Right atrium auricular region (tissue), 2 donors: ENCODE data around the gene FRMD7. TPM values are rescaled to one million over a fixed set of nuclear protein-coding genes. Genes with fewer than 3 reads are reported as not detected.

Experiments used
- DNase-seq: peaks from one replicate; pipeline ENCODE4 v3.0.0-alpha.2; 2019; ENCODE audit warnings: low spot score
- H3K27ac ChIP-seq, 2 donors: fragments of 200-600 bp; sonication (generic); 1 replicate in 1 of 2; 2 replicates in 1 of 2; pipeline ENCODE4 v1.5.1; 2016 to 2019
- H3K27me3 ChIP-seq, 2 donors: fragments of 200-600 bp; sonication (generic); one replicate each; pipeline versions ENCODE4 v1.5.1 to v1.6.0; 2017 to 2019
- H3K36me3 ChIP-seq: fragments of 200-600 bp; sonication (generic); one replicate; pipeline ENCODE4 v1.5.1; 2016
- H3K4me1 ChIP-seq, 2 donors: fragments of 200-600 bp; sonication (generic); one replicate each; pipeline versions ENCODE4 v1.5.1 to v1.6.0; 2017 to 2019
- H3K4me3 ChIP-seq, 2 donors: fragments of 200-600 bp; sonication (generic); 1 replicate in 1 of 2; 2 replicates in 1 of 2; pipeline ENCODE4 v1.5.1; 2017 to 2019; ENCODE audit warnings: mild to moderate bottlenecking in 1 of 2, moderate library complexity in 1 of 2
- H3K9me3 ChIP-seq, 2 donors: fragments of 200-600 bp; sonication (generic); one replicate each; pipeline ENCODE4 v1.5.1; 2019
- CTCF ChIP-seq, 2 donors: fragments of 200-600 bp; sonication (generic); IDR thresholded peaks; one replicate each; pipeline ENCODE4 v1.5.1; 2019; ENCODE audit warnings: antibody characterized with exemption in 2 of 2
- total RNA-seq, 2 donors: library from RNA; depleted of rRNA; stranded (reverse); fragments of >200 nt; gene quantifications; one replicate each; pipeline ENCODE4 v1.1.0, GENCODE V29; 2016

FRMD7 gene
- total RNA-seq, 2 donors from 2014 or later: not detected

- no peaks in the 10 kb centered on the region for H3K27me3 ChIP-seq
- no peak for DNase-seq
- H3K36me3 ChIP-seq: no peaks in the 10 kb centered on the region
- H3K9me3 ChIP-seq: no peaks in the 10 kb centered on the region
- no peak overlapping the region for H3K27ac ChIP-seq
- TF ChIP-seq CTCF (IDR thresholded peaks at IDR 0.05): no peak
- no peak overlapping the region for H3K4me3 ChIP-seq
- H3K4me1 ChIP-seq: no peaks in the 10 kb centered on the region
These were observed 49.9 kb downstream of the FRMD7 start for GRCh38 chrX:132077912-132078311.

DNA sequence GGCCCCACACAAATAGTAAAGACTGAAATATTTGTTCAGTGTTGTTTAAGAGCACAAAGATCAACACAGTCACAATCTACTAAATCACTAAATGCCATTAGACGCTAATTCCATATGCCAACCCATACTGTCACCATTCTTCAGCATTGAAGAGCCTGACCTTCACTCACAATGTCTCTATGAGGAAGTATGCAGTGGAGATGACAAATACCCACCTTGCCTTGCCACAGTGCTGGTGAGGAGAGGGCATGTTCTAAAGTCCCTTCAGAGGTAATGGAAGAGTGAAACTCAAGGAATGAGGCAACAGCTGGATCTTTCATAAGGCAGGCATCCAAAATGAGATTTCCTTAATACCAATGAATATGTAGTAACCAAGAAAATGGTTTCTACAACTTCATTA is 50.4 kb downstream of the FRMD7 start:
- no peaks in the 10 kb centered on the region for H3K27me3 ChIP-seq

GRCh38 chrX:132071254-132071653 is 56.6 kb downstream of the FRMD7 start:
- Histone ChIP-seq H3K27ac (no peak overlapping the region), H3K4me1 (no peaks in the 10 kb centered on the region), H3K36me3 (no peaks in the 10 kb centered on the region), H3K27me3 (no peaks in the 10 kb centered on the region), H3K4me3 (no peak overlapping the region), H3K9me3 (no peaks in the 10 kb centered on the region)
- no peak for DNase-seq
- peak in 1 of 2 donors; percentile 35 for TF ChIP-seq CTCF (IDR thresholded peaks at IDR 0.05)

More for the DNA sequence above, 50.4 kb downstream of the FRMD7 start:
- Histone ChIP-seq H3K36me3 (no peaks in the 10 kb centered on the region), H3K4me3 (no peak overlapping the region), H3K27ac (no peak overlapping the region), H3K4me1 (no peaks in the 10 kb centered on the region), H3K9me3 (no peaks in the 10 kb centered on the region)
- no peak for TF ChIP-seq CTCF (IDR thresholded peaks at IDR 0.05)
- DNase-seq: no peak

GRCh38 chrX:132068405-132068804 is 59.4 kb downstream of the FRMD7 start:
- H3K4me3 ChIP-seq: no peak overlapping the region
- H3K4me1 ChIP-seq: no peaks in the 10 kb centered on the region
- no peaks in the 10 kb centered on the region for H3K27me3 ChIP-seq
- no peaks in the 10 kb centered on the region for H3K36me3 ChIP-seq
- no peaks in the 10 kb centered on the region for H3K9me3 ChIP-seq
- no peak for TF ChIP-seq CTCF (IDR thresholded peaks at IDR 0.05)
- H3K27ac ChIP-seq: no peak overlapping the region
- no peak for DNase-seq

- no peaks in the 10 kb centered on the region for H3K27me3 ChIP-seq
- no peaks in the 10 kb centered on the region for H3K36me3 ChIP-seq
- no peak overlapping the region for H3K4me3 ChIP-seq
- TF ChIP-seq CTCF (IDR thresholded peaks at IDR 0.05): no peak
- no peak for DNase-seq
- H3K4me1 ChIP-seq: no peaks in the 10 kb centered on the region
- no peaks in the 10 kb centered on the region for H3K9me3 ChIP-seq
- no peak overlapping the region for H3K27ac ChIP-seq
These were observed 64.0 kb downstream of the FRMD7 start for GRCh38 chrX:132063862-132064261.

DNA sequence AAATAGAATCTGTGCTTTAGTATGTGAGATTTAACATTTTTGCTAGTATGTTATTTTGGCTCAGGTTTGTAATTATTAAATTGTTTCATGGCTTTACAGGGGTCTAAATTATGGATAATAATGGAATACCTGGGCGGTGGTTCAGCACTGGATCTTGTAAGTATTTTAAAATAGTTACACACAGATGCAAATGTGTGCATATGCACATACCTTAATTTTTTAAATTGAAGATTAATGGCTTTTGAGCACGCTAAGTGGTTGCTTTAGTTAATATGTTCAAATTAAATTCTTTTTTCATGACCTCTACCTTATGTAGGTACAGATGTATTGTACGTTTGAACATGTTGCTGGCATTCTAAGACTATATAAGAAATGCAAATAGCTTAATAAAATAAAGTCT is 64.5 kb downstream of the FRMD7 start:
- no peak for DNase-seq
- Histone ChIP-seq H3K27ac (no peak overlapping the region), H3K9me3 (no peaks in the 10 kb centered on the region), H3K4me3 (no peak overlapping the region), H3K4me1 (no peaks in the 10 kb centered on the region), H3K36me3 (no peaks in the 10 kb centered on the region), H3K27me3 (no peaks in the 10 kb centered on the region)
- TF ChIP-seq CTCF (IDR thresholded peaks at IDR 0.05): no peak
